GM13976 (cell line): Measurements from ENCODE around the gene RPP25.
"Not testable (repeated sequence)": the region's sequence is repeated elsewhere in the genome, so short reads cannot be mapped to it uniquely, and the experiment has no call there.

Experiments
- DNase-seq: peaks from one replicate; pipeline ENCODE4 v3.0.0; 2012; ENCODE audit warnings: low spot score
- in situ Hi-C: fragments of 300-500 bp; cut with MboI; formaldehyde crosslinking; loops from one replicate; pipeline ENCODE4 v1.12.0; 2022; ENCODE audit warnings: low sequenced_read_pairs, mixed read lengths, inconsistent platforms; ENCODE audit not compliant: unreplicated experiment
- TF ChIP-seq, protein P1 (sequence below): IDR thresholded peaks from 2 replicates; pipeline ENCODE4 v1.5.1; 2012; ENCODE audit warnings: borderline replicate concordance, mild to moderate bottlenecking; ENCODE audit not compliant: insufficient read depth; ENCODE audit errors: extremely low read depth, missing control alignments, control extremely low read depth

Gene RPP25

DNA sequence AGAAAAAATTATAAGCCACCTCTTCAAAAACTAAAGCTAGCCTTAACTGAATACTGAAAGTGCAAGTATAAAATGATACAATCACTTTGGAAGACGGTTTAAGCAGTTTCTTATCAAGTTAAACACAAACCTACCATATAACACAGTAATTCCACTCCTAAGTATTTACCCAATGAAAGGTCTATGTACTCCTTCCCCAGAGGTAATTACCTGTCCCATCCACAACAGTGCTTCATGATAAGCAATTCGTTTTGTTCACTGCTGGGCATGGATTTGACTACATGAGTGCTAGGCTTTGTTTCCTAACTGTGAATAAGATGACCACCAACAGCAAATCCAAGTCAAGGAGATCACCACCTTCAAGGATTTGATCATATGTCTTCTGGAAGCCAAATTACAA lies 23.0 kb downstream of the RPP25 start:
- no peak for DNase-seq
- in situ Hi-C loops = loop anchor here (25.0 kb wide), 1 partner anchor 296 kb away; no protein-coding TSS in a partner anchor
- TF ChIP-seq, protein P1, sequence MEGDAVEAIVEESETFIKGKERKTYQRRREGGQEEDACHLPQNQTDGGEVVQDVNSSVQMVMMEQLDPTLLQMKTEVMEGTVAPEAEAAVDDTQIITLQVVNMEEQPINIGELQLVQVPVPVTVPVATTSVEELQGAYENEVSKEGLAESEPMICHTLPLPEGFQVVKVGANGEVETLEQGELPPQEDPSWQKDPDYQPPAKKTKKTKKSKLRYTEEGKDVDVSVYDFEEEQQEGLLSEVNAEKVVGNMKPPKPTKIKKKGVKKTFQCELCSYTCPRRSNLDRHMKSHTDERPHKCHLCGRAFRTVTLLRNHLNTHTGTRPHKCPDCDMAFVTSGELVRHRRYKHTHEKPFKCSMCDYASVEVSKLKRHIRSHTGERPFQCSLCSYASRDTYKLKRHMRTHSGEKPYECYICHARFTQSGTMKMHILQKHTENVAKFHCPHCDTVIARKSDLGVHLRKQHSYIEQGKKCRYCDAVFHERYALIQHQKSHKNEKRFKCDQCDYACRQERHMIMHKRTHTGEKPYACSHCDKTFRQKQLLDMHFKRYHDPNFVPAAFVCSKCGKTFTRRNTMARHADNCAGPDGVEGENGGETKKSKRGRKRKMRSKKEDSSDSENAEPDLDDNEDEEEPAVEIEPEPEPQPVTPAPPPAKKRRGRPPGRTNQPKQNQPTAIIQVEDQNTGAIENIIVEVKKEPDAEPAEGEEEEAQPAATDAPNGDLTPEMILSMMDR = no peak

DNA sequence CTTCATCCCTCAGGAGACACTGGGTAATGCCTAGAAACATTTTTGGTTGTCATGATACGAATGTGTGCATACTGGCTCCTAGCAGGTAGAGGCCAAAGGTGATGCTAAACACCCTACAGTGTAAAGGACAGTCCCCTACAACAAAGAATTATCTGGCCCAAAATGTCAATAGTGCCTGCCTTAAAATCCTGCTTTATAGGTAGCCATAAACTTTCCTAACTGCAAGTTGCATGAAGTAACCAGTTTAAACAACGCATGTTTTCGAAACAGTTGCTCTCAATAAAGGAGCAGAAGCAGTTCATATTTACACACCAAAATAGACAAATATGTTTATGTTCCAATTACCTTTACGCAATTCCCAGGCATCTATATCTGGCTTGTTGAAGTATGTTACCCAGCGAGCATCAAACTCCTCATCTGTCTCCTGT lies 27.8 kb downstream of the RPP25 start:
- DNase-seq = no peak
- in situ Hi-C loops = loop anchor here (25.0 kb wide), 1 partner anchor 291 kb away; no protein-coding TSS in a partner anchor
- TF ChIP-seq, protein P1 = no peak

DNA sequence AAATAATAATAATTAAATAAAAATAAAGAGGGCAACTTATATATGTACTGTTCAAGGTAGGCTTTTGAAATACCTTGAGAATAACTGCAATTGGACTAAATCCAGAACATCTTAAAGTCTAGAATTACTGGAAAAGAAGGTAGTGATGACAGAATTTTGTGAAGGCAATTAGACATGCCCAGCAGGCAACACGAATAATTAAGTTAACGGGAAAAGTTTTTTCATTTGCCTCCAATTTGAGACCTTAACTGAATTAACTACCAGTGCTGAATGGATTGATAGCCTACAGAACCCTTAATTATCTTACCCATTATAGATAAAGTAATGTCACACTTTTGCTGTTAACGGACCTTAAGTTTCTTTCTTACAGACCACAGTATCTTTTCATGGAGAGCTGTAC lies 32.0 kb downstream of the RPP25 start:
- DNase-seq = no peak
- TF ChIP-seq, protein P1 = no peak
- in situ Hi-C loops = no loop called here

DNA sequence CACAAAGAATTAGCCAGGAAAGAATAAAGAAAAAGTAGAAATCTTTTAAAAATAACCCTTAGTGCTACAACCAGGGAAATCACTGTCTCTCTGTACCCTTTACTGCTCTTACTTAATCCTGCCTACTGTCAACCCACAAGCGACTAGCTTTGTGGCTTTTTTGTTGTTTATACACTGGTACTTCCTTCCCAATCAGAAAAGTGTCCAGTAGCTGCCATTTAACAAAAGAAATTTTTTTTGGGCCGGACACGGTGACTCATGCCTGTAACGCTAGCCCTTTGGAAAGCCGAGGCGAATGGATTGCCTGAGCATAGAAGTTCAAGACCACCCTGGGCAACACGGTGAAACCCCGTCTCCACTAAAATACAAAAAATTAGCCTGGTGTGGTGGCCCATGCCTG lies 36.1 kb downstream of the RPP25 start:
- TF ChIP-seq, protein P1 = no peak
- no peak for DNase-seq
- in situ Hi-C loops = no loop called here

DNA sequence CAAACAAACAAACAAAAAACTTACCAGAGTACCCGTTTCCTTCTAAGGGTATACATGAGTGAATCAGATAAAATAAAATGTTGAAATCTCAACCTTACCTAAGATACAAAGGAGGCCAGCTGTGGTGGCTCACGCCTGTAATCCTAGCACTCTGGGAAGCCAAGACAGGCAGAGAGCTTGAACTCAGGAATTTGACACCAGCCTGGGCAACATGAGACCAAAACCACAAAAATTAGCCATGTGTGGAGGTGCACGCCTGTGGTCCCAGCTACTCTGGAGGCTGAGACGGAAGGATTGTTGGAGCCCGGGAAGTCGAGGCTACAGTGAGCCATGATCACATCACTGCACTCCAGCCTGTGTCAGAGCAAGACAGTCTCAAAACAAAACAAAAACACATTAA lies 38.9 kb downstream of the RPP25 start:
- in situ Hi-C loops = no loop called here
- no peak for DNase-seq
- TF ChIP-seq, protein P1 = no peak

DNA sequence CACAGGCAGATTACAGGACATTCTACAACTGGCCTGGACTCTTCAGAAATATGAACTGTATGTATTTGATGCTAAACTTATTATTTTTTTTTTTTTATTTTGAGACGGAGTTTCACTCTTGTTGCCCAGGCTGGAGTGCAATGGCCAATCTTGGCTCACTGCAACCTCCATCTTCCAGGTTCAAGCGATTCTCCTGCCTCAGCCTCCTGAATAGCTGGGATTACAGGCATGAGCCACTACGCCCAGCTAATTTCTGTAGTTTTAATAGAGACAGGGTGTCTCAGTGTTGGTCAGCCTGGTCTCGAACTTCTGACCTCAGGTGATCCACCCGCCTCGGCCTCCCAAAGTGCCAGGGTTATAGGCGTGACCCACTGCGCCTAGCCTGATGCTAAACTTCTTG lies 42.8 kb downstream of the RPP25 start:
- DNase-seq, in situ Hi-C loops: not testable (repeated sequence)

DNA sequence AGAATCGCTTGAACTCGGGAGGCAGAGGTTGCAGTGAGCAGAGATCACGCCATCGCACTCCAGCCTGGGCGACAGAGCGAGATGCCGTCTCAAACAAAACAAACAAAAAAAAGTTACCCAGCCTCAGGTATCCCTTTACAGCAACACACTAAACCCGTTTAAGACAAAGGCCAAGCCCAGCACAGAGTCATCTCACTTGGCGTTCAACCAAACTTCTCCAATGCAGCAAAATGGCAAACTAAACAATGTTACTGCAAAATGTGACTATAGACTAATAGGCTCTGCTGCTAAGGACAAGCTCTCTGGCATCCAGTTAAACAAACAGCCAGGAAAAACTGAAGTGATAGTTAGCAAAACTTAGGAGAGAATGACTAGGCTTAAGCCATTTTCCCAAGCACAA lies 43.5 kb downstream of the RPP25 start:
- in situ Hi-C loops = no loop called here
- no peak for DNase-seq
- TF ChIP-seq, protein P1 = no peak

DNA sequence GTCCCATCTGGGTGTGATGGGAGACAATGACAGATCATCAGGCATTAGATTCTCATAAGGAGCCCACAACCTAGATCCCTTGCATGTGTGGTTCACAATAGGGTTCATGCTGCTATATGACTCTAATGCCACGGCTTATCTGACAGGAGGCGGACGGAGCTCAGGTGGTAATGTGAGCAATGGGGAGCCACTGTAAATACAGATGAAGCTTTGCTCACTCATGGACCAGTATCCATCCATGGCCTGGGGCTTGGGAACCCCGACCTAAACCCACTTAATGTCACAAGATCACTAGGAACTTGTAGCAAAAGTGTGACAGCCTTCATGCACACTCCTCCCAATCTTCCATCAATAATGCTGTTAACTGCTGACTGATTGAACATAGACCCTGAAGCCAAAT lies 47.9 kb downstream of the RPP25 start:
- TF ChIP-seq, protein P1 = no peak
- in situ Hi-C loops = no loop called here
- DNase-seq = no peak
